Lower leg skin (tissue), 3 donors: ENCODE measurements around the gene ZC3HAV1L.

Experiments used
- CTCF ChIP-seq, 3 donors: fragments of 450-650 bp; IDR thresholded peaks; one replicate each; pipeline ENCODE4 v1.5.1; 2016; ENCODE audit warnings: antibody characterized with exemption in 3 of 3, mild to moderate bottlenecking in 3 of 3, moderate library complexity in 2 of 3
- POLR2A ChIP-seq, 2 donors: fragments of 450-650 bp; IDR thresholded peaks; one replicate each; pipeline ENCODE4 v1.6.1; 2016 to 2017; ENCODE audit warnings: antibody characterized with exemption in 2 of 2, mild to moderate bottlenecking in 1 of 2, moderate library complexity in 1 of 2

- no peak for TF ChIP-seq POLR2A (IDR thresholded peaks at IDR 0.05)
- no peak for TF ChIP-seq CTCF (IDR thresholded peaks at IDR 0.05)
Observed at GRCh38 chr7:138987686-138988085, 48.2 kb downstream of the ZC3HAV1L start.
